HepG2 (cell line): ENCODE results near the gene ADARB2. TPM values are rescaled to one million over a fixed set of nuclear protein-coding genes. Genes with fewer than 3 reads are reported as not detected.

Source experiments
- ATAC-seq: fragments of 200-7000 bp; cut with Tn5 transposase; 3 replicates; pipeline ENCODE4 v1.9.1; 2020; ENCODE audit warnings: mild to moderate bottlenecking, moderate library complexity
- BruUV-seq: library from RNA; stranded (reverse); fragments of 400-500 nt; replicated peaks from 2 replicates; lab custom pipeline; 2021; lab: Mats Ljungman, UMichigan
- CTCF ChIA-PET: fragments of 300-600 bp; formaldehyde crosslinking; extraction: SDS; loops from one replicate; lab custom pipeline; 2021; ENCODE audit warnings: low total read pairs, inconsistent platforms, low intra/inter-chr PET ratio; lab: Yijun Ruan, JAX
- POLR2A ChIA-PET: fragments of 350-600 bp; sonication (Branson Sonifier 250); formaldehyde crosslinking; loops from one replicate; lab custom pipeline; 2020; ENCODE audit warnings: antibody characterized with exemption, inconsistent platforms; lab: Yijun Ruan, JAX
- DNase-seq: peaks from one replicate; pipeline ENCODE4 v3.0.0-alpha.2; 2015; ENCODE audit warnings: low spot score
- FAIRE-seq: peaks from 3 replicates; lab custom pipeline; 2011; peaks lifted over from hg19 to GRCh38; lab: Jason Lieb, UNC
- H2AFZ ChIP-seq: one replicate; pipeline ENCODE4 v1.6.1; 2011; ENCODE audit warnings: low read length, inconsistent platforms
- H3K27ac ChIP-seq: fragments of 300-600 bp; 3 replicates; pipeline ENCODE4 v1.8.0; 2011; ENCODE audit warnings: mixed run types, mild to moderate bottlenecking, mixed read lengths, low read length, inconsistent platforms; ENCODE audit not compliant: insufficient read depth; ENCODE audit errors: extremely low read length
- H3K27me3 ChIP-seq, 2 experiments: fragments of 200-600 bp in 1 of 2; 2 replicates in 1 of 2; 3 replicates in 1 of 2; pipeline versions ENCODE4 v1.6.0 to v1.8.0; 2011; ENCODE audit warnings: low read length in 2 of 2, mild to moderate bottlenecking in 2 of 2, moderate library complexity in 2 of 2, inconsistent platforms in 1 of 2; ENCODE audit not compliant: insufficient read depth in 2 of 2, control insufficient read depth in 1 of 2
- H3K36me3 ChIP-seq, 2 experiments: fragments of 200-600 bp in 1 of 2; replicated peaks in 1 of 2; 2 replicates in 1 of 2; 3 replicates in 1 of 2; pipeline versions ENCODE4 v1.5.1 to v1.8.0; 2011; ENCODE audit warnings: low read length in 2 of 2, inconsistent platforms in 1 of 2; ENCODE audit not compliant: insufficient read depth in 2 of 2, control insufficient read depth in 1 of 2
- H3K4me1 ChIP-seq: 2 replicates; pipeline ENCODE4 v1.5.1; 2012; ENCODE audit warnings: low read length, inconsistent platforms; ENCODE audit not compliant: insufficient read depth
- H3K4me2 ChIP-seq: 2 replicates; pipeline ENCODE4 v1.6.0; 2011; ENCODE audit warnings: low read depth, low read length, inconsistent platforms
- H3K4me3 ChIP-seq, 3 experiments: fragments of 200-600 bp in 1 of 3; sonication (generic), shearing (Covaris generic) in 1 of 3; replicated peaks in 1 of 3; 2 replicates each; pipeline ENCODE4 v1.5.1; 2011 to 2016; ENCODE audit warnings: low read length in 3 of 3, inconsistent platforms in 2 of 3, low read depth in 2 of 3, mild to moderate bottlenecking in 2 of 3, control low read depth in 1 of 3, mixed read lengths in 1 of 3; ENCODE audit not compliant: insufficient read depth in 1 of 3
- H3K79me2 ChIP-seq: one replicate; pipeline ENCODE4 v1.6.1; 2011; ENCODE audit warnings: low read length, inconsistent platforms; ENCODE audit not compliant: insufficient read depth
- H3K9ac ChIP-seq: 2 replicates; pipeline ENCODE4 v1.6.0; 2011; ENCODE audit warnings: mild to moderate bottlenecking, low read depth, low read length, inconsistent platforms; ENCODE audit not compliant: insufficient read depth
- H3K9me3 ChIP-seq: 2 replicates; pipeline ENCODE4 v1.5.1; 2012; ENCODE audit warnings: mild to moderate bottlenecking, low read length
- H4K20me1 ChIP-seq: 2 replicates; pipeline ENCODE4 v1.6.0; 2011; ENCODE audit warnings: inconsistent platforms, mild to moderate bottlenecking, low read length, moderate library complexity; ENCODE audit not compliant: insufficient read depth
- CCAR2 ChIP-seq: fragments of 200-400 bp; formaldehyde crosslinking; optimal IDR thresholded peaks from 2 replicates; pipeline ENCODE3; 2018; ENCODE audit warnings: low read depth, mild to moderate bottlenecking, low read length, moderate library complexity
- EHMT2 ChIP-seq: fragments of 200-600 bp; sonication (generic); IDR thresholded peaks from 2 replicates; pipeline ENCODE4 v1.7.0; 2017; ENCODE audit warnings: antibody characterized with exemption, low read depth, low read length, borderline replicate concordance
- FOXK1 ChIP-seq: sonication (generic); formaldehyde crosslinking; IDR thresholded peaks from 2 replicates; pipeline ENCODE4 v1.4.0; 2020; ENCODE audit warnings: low read depth, missing genetic modification reagents, borderline replicate concordance
- GTF2F1 ChIP-seq: fragments of 150-350 bp; IDR thresholded peaks from 2 replicates; pipeline ENCODE4 v1.6.1; 2014; ENCODE audit warnings: low read length
- HCFC1 ChIP-seq: fragments of 150-350 bp; IDR thresholded peaks from 2 replicates; pipeline ENCODE4 v1.6.1; 2014; ENCODE audit warnings: low read depth, low read length
- JUNB ChIP-seq: sonication (generic); formaldehyde crosslinking; IDR thresholded peaks from 2 replicates; pipeline ENCODE4 v1.8.0; 2022; ENCODE audit warnings: missing genetic modification reagents, mild to moderate bottlenecking, borderline replicate concordance
- MAF1 ChIP-seq: sonication (generic); formaldehyde crosslinking; IDR thresholded peaks from 2 replicates; pipeline ENCODE4 v1.5.0; 2020; ENCODE audit warnings: missing genetic modification reagents, borderline replicate concordance
- MEF2D ChIP-seq: sonication (generic); formaldehyde crosslinking; IDR thresholded peaks from 2 replicates; pipeline ENCODE4 v1.5.1; 2020; ENCODE audit warnings: mild to moderate bottlenecking, missing genetic modification reagents
- MEIS2 ChIP-seq: sonication (generic); formaldehyde crosslinking; IDR thresholded peaks from 2 replicates; pipeline ENCODE4 v1.9.0; 2021; ENCODE audit warnings: mild to moderate bottlenecking, missing genetic modification reagents
- MIER3 ChIP-seq: IDR thresholded peaks from 2 replicates; pipeline ENCODE4 v1.6.1; 2016; ENCODE audit warnings: missing compliant biosample characterization, borderline replicate concordance
- PHF5A ChIP-seq: IDR thresholded peaks from one replicate; pipeline ENCODE4 v1.6.1; 2018; ENCODE audit warnings: low read depth, missing genetic modification reagents; ENCODE audit not compliant: unreplicated experiment
- ZBTB20 ChIP-seq: sonication (generic); formaldehyde crosslinking; IDR thresholded peaks from 2 replicates; pipeline ENCODE4 v1.8.1; 2023; ENCODE audit warnings: missing genetic modification reagents, low read depth, mild to moderate bottlenecking, borderline replicate concordance
- ZSCAN22 ChIP-seq: sonication (generic); formaldehyde crosslinking; IDR thresholded peaks from 2 replicates; pipeline ENCODE4 v1.4.0; 2020; ENCODE audit warnings: mild to moderate bottlenecking, missing genetic modification reagents
- WGBS: methylation state at CpG from one replicate; pipeline ENCODE4 v1.1.6; 2017; ENCODE audit warnings: low lambda C conversion rate; 5-methylcytosine and 5-hydroxymethylcytosine counted together
- in situ Hi-C: cut with HindIII; loops from 2 replicates; pipeline ENCODE4 v1.10.0; 2017; ENCODE audit warnings: low pct_unique_long_range_greater_than_20kb; ENCODE audit not compliant: extremely low pct_ligation_motif_present
- intact Hi-C: fragments of 100-400 bp; cut with micrococcal nuclease; formaldehyde crosslinking; loops from one replicate; pipeline ENCODE4 v1.10.0; 2022; ENCODE audit not compliant: unreplicated experiment
- polyA plus RNA-seq, 8 experiments: library from polyadenylated mRNA; depleted of rRNA in 3 of 8; stranded (reverse) in 7 of 8; unstranded in 1 of 8; fragments of >200 nt; fragmentation: Illumina TruSeq in 4 of 8; extraction: Trizol in 4 of 8; gene quantifications; 2 replicates each; pipeline versions ENCODE4 v1.2.1 to v1.2.3, GENCODE V29; 2011 to 2016; ENCODE audit warnings: low read depth in 4 of 8, missing spikeins in 1 of 8, mixed read lengths in 1 of 8; ENCODE audit not compliant: insufficient read depth in 1 of 8
- total RNA-seq, 5 experiments: library from RNA; depleted of rRNA; stranded (reverse); fragments of >200 nt; fragmentation: Illumina TruSeq; extraction: Trizol; gene quantifications; 2 replicates each; pipeline ENCODE4 v1.2.3, GENCODE V29; 2016; ENCODE audit warnings: low read depth in 1 of 5
- TF ChIP-seq, protein P1 (sequence below): sonication (generic); formaldehyde crosslinking; IDR thresholded peaks from 2 replicates; pipeline ENCODE4 v1.5.1; 2020; ENCODE audit warnings: mild to moderate bottlenecking, missing genetic modification reagents, moderate library complexity
- TF ChIP-seq, protein P2 (sequence below): sonication (generic); formaldehyde crosslinking; conservative IDR thresholded peaks from 2 replicates; pipeline ENCODE4 v1.8.0; 2022; ENCODE audit warnings: mild to moderate bottlenecking, moderate library complexity, missing genetic modification reagents
- TF ChIP-seq, protein P3 (sequence below): sonication (generic); formaldehyde crosslinking; IDR thresholded peaks from 2 replicates; pipeline ENCODE4 v1.8.0; 2022; ENCODE audit warnings: missing genetic modification reagents, mild to moderate bottlenecking, borderline replicate concordance
- TF ChIP-seq, protein P4 (sequence below): sonication (generic); formaldehyde crosslinking; conservative IDR thresholded peaks from 2 replicates; pipeline ENCODE4 v1.4.0; 2020; ENCODE audit warnings: missing genetic modification reagents
- TF ChIP-seq, protein P5 (sequence below): sonication (generic); formaldehyde crosslinking; IDR thresholded peaks from 2 replicates; pipeline ENCODE4 v1.4.0; 2020; ENCODE audit warnings: missing genetic modification reagents

The ADARB2 gene
- total and polyA plus RNA-seq, 2 of the 13 experiments (the other 11 are each of a cell fraction or from before 2014, with no cell fraction given), result not detected

DNA sequence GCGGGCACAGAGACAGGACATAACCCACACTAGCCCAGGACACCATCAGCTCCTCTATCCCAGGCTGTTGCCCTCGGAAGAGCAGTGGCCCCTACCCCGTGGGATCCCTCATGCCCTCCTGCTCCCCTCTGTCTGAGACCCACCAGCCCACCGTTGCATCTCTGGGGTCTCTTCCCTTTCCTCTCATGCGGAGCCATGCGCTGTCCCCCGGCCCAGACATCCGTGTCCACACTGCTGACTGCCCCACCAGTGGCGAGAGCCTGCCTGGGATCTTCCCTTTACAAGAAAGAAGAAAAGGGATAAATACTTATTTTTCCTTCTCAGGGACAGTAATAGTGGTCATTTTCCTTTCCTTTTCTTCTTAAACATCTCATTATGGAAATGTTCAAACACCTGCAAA is 565.7 kb downstream of the ADARB2 start:
- 13% methylated on average over 8 of the region's 9 CpGs for WGBS
- H3K4me1 ChIP-seq, result no peaks in the 10 kb centered on the region
- no peak overlapping the region for H3K4me3 ChIP-seq
- TF ChIP-seq, protein P1, sequence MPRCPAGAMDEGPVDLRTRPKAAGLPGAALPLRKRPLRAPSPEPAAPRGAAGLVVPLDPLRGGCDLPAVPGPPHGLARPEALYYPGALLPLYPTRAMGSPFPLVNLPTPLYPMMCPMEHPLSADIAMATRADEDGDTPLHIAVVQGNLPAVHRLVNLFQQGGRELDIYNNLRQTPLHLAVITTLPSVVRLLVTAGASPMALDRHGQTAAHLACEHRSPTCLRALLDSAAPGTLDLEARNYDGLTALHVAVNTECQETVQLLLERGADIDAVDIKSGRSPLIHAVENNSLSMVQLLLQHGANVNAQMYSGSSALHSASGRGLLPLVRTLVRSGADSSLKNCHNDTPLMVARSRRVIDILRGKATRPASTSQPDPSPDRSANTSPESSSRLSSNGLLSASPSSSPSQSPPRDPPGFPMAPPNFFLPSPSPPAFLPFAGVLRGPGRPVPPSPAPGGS (CRISPR knock-in tag), result no peak
- no peak for TF ChIP-seq CCAR2
- no peak for TF ChIP-seq ZBTB20 (CRISPR knock-in tag)
- TF ChIP-seq EHMT2, result no peak
- TF ChIP-seq, protein P2, sequence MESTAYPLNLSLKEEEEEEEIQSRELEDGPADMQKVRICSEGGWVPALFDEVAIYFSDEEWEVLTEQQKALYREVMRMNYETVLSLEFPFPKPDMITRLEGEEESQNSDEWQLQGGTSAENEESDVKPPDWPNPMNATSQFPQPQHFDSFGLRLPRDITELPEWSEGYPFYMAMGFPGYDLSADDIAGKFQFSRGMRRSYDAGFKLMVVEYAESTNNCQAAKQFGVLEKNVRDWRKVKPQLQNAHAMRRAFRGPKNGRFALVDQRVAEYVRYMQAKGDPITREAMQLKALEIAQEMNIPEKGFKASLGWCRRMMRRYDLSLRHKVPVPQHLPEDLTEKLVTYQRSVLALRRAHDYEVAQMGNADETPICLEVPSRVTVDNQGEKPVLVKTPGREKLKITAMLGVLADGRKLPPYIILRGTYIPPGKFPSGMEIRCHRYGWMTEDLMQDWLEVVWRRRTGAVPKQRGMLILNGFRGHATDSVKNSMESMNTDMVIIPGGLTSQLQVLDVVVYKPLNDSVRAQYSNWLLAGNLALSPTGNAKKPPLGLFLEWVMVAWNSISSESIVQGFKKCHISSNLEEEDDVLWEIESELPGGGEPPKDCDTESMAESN (CRISPR knock-in tag), result no peak
- TF ChIP-seq JUNB, result no peak
- TF ChIP-seq GTF2F1, result no peak
- TF ChIP-seq MEIS2 (CRISPR knock-in tag), result no peak
- TF ChIP-seq MEF2D, result no peak
- no peak for TF ChIP-seq ZSCAN22 (CRISPR knock-in tag)
- no peak for TF ChIP-seq FOXK1
- no peak for TF ChIP-seq PHF5A (CRISPR knock-in tag)
- TF ChIP-seq, protein P3, sequence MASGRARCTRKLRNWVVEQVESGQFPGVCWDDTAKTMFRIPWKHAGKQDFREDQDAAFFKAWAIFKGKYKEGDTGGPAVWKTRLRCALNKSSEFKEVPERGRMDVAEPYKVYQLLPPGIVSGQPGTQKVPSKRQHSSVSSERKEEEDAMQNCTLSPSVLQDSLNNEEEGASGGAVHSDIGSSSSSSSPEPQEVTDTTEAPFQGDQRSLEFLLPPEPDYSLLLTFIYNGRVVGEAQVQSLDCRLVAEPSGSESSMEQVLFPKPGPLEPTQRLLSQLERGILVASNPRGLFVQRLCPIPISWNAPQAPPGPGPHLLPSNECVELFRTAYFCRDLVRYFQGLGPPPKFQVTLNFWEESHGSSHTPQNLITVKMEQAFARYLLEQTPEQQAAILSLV, result no peak
- TF ChIP-seq, protein P4, sequence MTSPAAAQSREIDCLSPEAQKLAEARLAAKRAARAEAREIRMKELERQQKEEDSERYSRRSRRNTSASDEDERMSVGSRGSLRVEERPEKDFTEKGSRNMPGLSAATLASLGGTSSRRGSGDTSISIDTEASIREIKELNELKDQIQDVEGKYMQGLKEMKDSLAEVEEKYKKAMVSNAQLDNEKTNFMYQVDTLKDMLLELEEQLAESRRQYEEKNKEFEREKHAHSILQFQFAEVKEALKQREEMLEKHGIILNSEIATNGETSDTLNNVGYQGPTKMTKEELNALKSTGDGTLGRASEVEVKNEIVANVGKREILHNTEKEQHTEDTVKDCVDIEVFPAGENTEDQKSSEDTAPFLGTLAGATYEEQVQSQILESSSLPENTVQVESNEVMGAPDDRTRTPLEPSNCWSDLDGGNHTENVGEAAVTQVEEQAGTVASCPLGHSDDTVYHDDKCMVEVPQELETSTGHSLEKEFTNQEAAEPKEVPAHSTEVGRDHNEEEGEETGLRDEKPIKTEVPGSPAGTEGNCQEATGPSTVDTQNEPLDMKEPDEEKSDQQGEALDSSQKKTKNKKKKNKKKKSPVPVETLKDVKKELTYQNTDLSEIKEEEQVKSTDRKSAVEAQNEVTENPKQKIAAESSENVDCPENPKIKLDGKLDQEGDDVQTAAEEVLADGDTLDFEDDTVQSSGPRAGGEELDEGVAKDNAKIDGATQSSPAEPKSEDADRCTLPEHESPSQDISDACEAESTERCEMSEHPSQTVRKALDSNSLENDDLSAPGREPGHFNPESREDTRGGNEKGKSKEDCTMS (CRISPR knock-in tag), result no peak
- TF ChIP-seq, protein P5, sequence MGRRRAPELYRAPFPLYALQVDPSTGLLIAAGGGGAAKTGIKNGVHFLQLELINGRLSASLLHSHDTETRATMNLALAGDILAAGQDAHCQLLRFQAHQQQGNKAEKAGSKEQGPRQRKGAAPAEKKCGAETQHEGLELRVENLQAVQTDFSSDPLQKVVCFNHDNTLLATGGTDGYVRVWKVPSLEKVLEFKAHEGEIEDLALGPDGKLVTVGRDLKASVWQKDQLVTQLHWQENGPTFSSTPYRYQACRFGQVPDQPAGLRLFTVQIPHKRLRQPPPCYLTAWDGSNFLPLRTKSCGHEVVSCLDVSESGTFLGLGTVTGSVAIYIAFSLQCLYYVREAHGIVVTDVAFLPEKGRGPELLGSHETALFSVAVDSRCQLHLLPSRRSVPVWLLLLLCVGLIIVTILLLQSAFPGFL, result no peak
- TF ChIP-seq MAF1, result no peak
- no peak for TF ChIP-seq HCFC1
- no peak for TF ChIP-seq MIER3 (CRISPR knock-in tag)

More for the DNA sequence above, 565.7 kb downstream of the ADARB2 start:
- ATAC-seq, result no peak
- Histone ChIP-seq H3K79me2 (no peaks in the 10 kb centered on the region), H3K9ac (no peak overlapping the region), H3K4me2 (no peak overlapping the region), H3K27me3 (peaks cover 16 to 84% of the 10 kb centered on the region in 2 experiments), H2AFZ (no peak overlapping the region), H4K20me1 (no peaks in the 10 kb centered on the region), H3K36me3 (no peaks in the 10 kb centered on the region), H3K9me3 (no peaks in the 10 kb centered on the region), H3K27ac (no peak overlapping the region)
- no TSS peak for BruUV-seq
- CTCF ChIA-PET, result no interaction called here
- intact Hi-C loops, result no loop called here
- POLR2A ChIA-PET, result no interaction called here
- in situ Hi-C loops, result no loop called here
- no peak for DNase-seq
- FAIRE-seq, result no peak
